Astrocyte (in vitro differentiated cells and primary cell): Measurements from ENCODE around the gene GNG2. TPM values are rescaled to one million over a fixed set of nuclear protein-coding genes. Genes with fewer than 3 reads are reported as not detected.

Source experiments
- DNase-seq: peaks from one replicate; pipeline ENCODE4 v3.0.0-alpha.2; 2010; ENCODE audit warnings: low read depth
- FAIRE-seq: peaks from 2 replicates; lab custom pipeline; 2011; peaks lifted over from hg19 to GRCh38; lab: Jason Lieb, UNC
- H2AFZ ChIP-seq: 2 replicates; pipeline ENCODE4 v1.6.0; 2012; ENCODE audit warnings: low read depth, low read length, inconsistent platforms
- H3K27ac ChIP-seq: 2 replicates; pipeline ENCODE4 v1.5.1; 2011; ENCODE audit warnings: low read depth, low read length, inconsistent platforms
- H3K27me3 ChIP-seq: 2 replicates; pipeline ENCODE4 v1.6.0; 2011; ENCODE audit warnings: low read length, inconsistent platforms; ENCODE audit not compliant: insufficient read depth
- H3K36me3 ChIP-seq: 2 replicates; pipeline ENCODE4 v1.5.1; 2011; ENCODE audit warnings: low read length, inconsistent platforms; ENCODE audit not compliant: insufficient read depth
- H3K4me1 ChIP-seq: 2 replicates; pipeline ENCODE4 v1.5.1; 2011; ENCODE audit warnings: low read length, inconsistent platforms; ENCODE audit not compliant: insufficient read depth
- H3K4me2 ChIP-seq: 2 replicates; pipeline ENCODE4 v1.6.0; 2012; ENCODE audit warnings: low read length, inconsistent platforms
- H3K4me3 ChIP-seq: 2 replicates; pipeline ENCODE4 v1.5.1; 2011; ENCODE audit warnings: low read depth, mild to moderate bottlenecking, low read length, inconsistent platforms; ENCODE audit not compliant: insufficient read depth
- H3K79me2 ChIP-seq: 2 replicates; pipeline ENCODE4 v1.6.0; 2012; ENCODE audit warnings: mild to moderate bottlenecking, low read length, inconsistent platforms; ENCODE audit not compliant: insufficient read depth
- H3K9ac ChIP-seq: 2 replicates; pipeline ENCODE4 v1.6.0; 2012; ENCODE audit warnings: mild to moderate bottlenecking, low read length, inconsistent platforms
- H3K9me3 ChIP-seq: 2 replicates; pipeline ENCODE4 v1.5.1; 2012; ENCODE audit warnings: low read depth, mild to moderate bottlenecking, low read length, inconsistent platforms; ENCODE audit not compliant: insufficient read depth
- H4K20me1 ChIP-seq: 2 replicates; pipeline ENCODE4 v1.6.0; 2012; ENCODE audit warnings: low read length, inconsistent platforms; ENCODE audit not compliant: insufficient read depth
- H3K27ac Mint-ChIP-seq: one replicate; pipeline ENCODE4 v1.8.0; 2021; ENCODE audit warnings: mild to moderate bottlenecking, mixed read lengths; ENCODE audit not compliant: unreplicated experiment
- H3K27me3 Mint-ChIP-seq: one replicate; pipeline ENCODE4 v1.8.0; 2021; ENCODE audit warnings: low read depth, mixed read lengths; ENCODE audit not compliant: unreplicated experiment
- H3K36me3 Mint-ChIP-seq: one replicate; pipeline ENCODE4 v1.8.0; 2021; ENCODE audit warnings: low read depth, mixed read lengths; ENCODE audit not compliant: unreplicated experiment
- H3K4me1 Mint-ChIP-seq: one replicate; pipeline ENCODE4 v1.8.0; 2021; ENCODE audit warnings: low read depth, mixed read lengths; ENCODE audit not compliant: unreplicated experiment
- H3K4me3 Mint-ChIP-seq: one replicate; pipeline ENCODE4 v1.8.0; 2021; ENCODE audit warnings: mild to moderate bottlenecking, moderate library complexity, mixed read lengths; ENCODE audit not compliant: unreplicated experiment
- H3K9me3 Mint-ChIP-seq: one replicate; pipeline ENCODE4 v1.8.0; 2021; ENCODE audit warnings: mild to moderate bottlenecking, mixed read lengths; ENCODE audit not compliant: unreplicated experiment
- CTCF ChIP-seq: IDR thresholded peaks from 2 replicates; pipeline ENCODE4 v1.5.1; 2011; ENCODE audit warnings: low read depth, mild to moderate bottlenecking, inconsistent platforms, low read length, moderate library complexity; ENCODE audit not compliant: insufficient read depth
- EZH2 ChIP-seq: IDR thresholded peaks from 2 replicates; pipeline ENCODE4 v1.6.1; 2012; ENCODE audit warnings: mild to moderate bottlenecking, low read length, inconsistent platforms; ENCODE audit not compliant: insufficient read depth
- total RNA-seq: library from RNA; stranded (reverse); gene quantifications from 2 replicates; pipeline ENCODE4 v1.2.1, GENCODE V29; 2021

GNG2 gene
- total RNA-seq, 1 donor from 2014 or later = 7.3 TPM

GRCh38 chr14:51825926-51826325, 34.5 kb upstream of the GNG2 start:
- no peak overlapping the region for H3K27ac ChIP-seq
- H3K4me1 ChIP-seq = peaks cover 12% of the 10 kb centered on the region
- no peak for FAIRE-seq
- H3K4me1 Mint-ChIP-seq = no peaks in the 10 kb centered on the region
- no peaks in the 10 kb centered on the region for H3K79me2 ChIP-seq
- no peak overlapping the region for H3K9ac ChIP-seq
- TF ChIP-seq EZH2 (no peak), CTCF (no peak)
- no peak overlapping the region for H3K27ac Mint-ChIP-seq
- H4K20me1 ChIP-seq = no peaks in the 10 kb centered on the region
- H3K9me3 Mint-ChIP-seq = no peaks in the 10 kb centered on the region
- no peaks in the 10 kb centered on the region for H3K36me3 Mint-ChIP-seq
- H3K4me3 ChIP-seq = no peak overlapping the region
- H3K9me3 ChIP-seq = no peaks in the 10 kb centered on the region
- no peaks in the 10 kb centered on the region for H3K36me3 ChIP-seq
- no peak overlapping the region for H2AFZ ChIP-seq
- no peak overlapping the region for H3K4me2 ChIP-seq
- H3K27me3 Mint-ChIP-seq = no peaks in the 10 kb centered on the region
- H3K27me3 ChIP-seq = no peaks in the 10 kb centered on the region
- DNase-seq = no peak
- H3K4me3 Mint-ChIP-seq = no peak overlapping the region

GRCh38 chr14:51828017-51828797, 32.2 kb upstream of the GNG2 start:
- Histone ChIP-seq H2AFZ (peak overlapping the region; percentile 0), H3K9me3 (no peaks in the 10 kb centered on the region), H3K4me3 (no peak overlapping the region), H3K4me1 (peaks cover 12% of the 10 kb centered on the region), H3K4me2 (peak overlapping the region; percentile 69), H3K27ac (no peak overlapping the region), H4K20me1 (no peaks in the 10 kb centered on the region), H3K79me2 (no peaks in the 10 kb centered on the region), H3K36me3 (no peaks in the 10 kb centered on the region), H3K9ac (no peak overlapping the region), H3K27me3 (no peaks in the 10 kb centered on the region)
- TF ChIP-seq CTCF (no peak), EZH2 (no peak)
- no peaks in the 10 kb centered on the region for H3K4me1 Mint-ChIP-seq
- no peaks in the 10 kb centered on the region for H3K9me3 Mint-ChIP-seq
- peak overlapping the region; percentile 4 for H3K27ac Mint-ChIP-seq
- H3K36me3 Mint-ChIP-seq = no peaks in the 10 kb centered on the region
- DNase-seq (peak; percentile 64), FAIRE-seq (peak; percentile 64)
- H3K27me3 Mint-ChIP-seq = no peaks in the 10 kb centered on the region
- no peak overlapping the region for H3K4me3 Mint-ChIP-seq

- no peak overlapping the region for H3K27ac ChIP-seq
- no peaks in the 10 kb centered on the region for H3K36me3 Mint-ChIP-seq
- TF ChIP-seq EZH2 = no peak
- TF ChIP-seq CTCF = no peak
- H3K27ac Mint-ChIP-seq = no peak overlapping the region
- H2AFZ ChIP-seq = no peak overlapping the region
- H3K4me1 ChIP-seq = no peaks in the 10 kb centered on the region
- FAIRE-seq (no peak), DNase-seq (no peak)
- no peaks in the 10 kb centered on the region for H3K79me2 ChIP-seq
- H3K9me3 ChIP-seq = no peaks in the 10 kb centered on the region
- no peaks in the 10 kb centered on the region for H3K27me3 ChIP-seq
- no peaks in the 10 kb centered on the region for H4K20me1 ChIP-seq
- H3K9me3 Mint-ChIP-seq = no peaks in the 10 kb centered on the region
- H3K4me1 Mint-ChIP-seq = peaks cover 3% of the 10 kb centered on the region
- H3K9ac ChIP-seq = no peak overlapping the region
- no peak overlapping the region for H3K4me3 ChIP-seq
- H3K4me3 Mint-ChIP-seq = no peak overlapping the region
- H3K36me3 ChIP-seq = no peaks in the 10 kb centered on the region
- H3K4me2 ChIP-seq = no peak overlapping the region
- no peaks in the 10 kb centered on the region for H3K27me3 Mint-ChIP-seq
Measured at GRCh38 chr14:51834240-51834639, 26.2 kb upstream of the GNG2 start.
